Trophoblast cell (in vitro differentiated cells and primary cell): ENCODE data around the gene CCT3.

Experiments used
- DNase-seq, 2 donors: peaks; one replicate each; pipeline ENCODE4 v3.0.0-alpha.2; 2016
- H2AFZ ChIP-seq: 2 replicates; pipeline ENCODE4 v1.6.1; 2013; ENCODE audit warnings: low read length, moderate library complexity, mild to moderate bottlenecking; ENCODE audit not compliant: insufficient read depth, poor library complexity
- H2AK5ac ChIP-seq: 2 replicates; pipeline ENCODE4 v1.6.1; 2013; ENCODE audit warnings: mild to moderate bottlenecking, low read length
- H2BK120ac ChIP-seq: 2 replicates; pipeline ENCODE4 v1.6.1; 2013; ENCODE audit warnings: low read length, mild to moderate bottlenecking, moderate library complexity; ENCODE audit not compliant: insufficient read depth, poor library complexity
- H2BK12ac ChIP-seq: 2 replicates; pipeline ENCODE4 v1.6.1; 2013; ENCODE audit warnings: mild to moderate bottlenecking, low read length, moderate library complexity
- H2BK5ac ChIP-seq: 2 replicates; pipeline ENCODE4 v1.6.1; 2013; ENCODE audit warnings: low read length, low read depth, moderate library complexity, mild to moderate bottlenecking; ENCODE audit not compliant: poor library complexity
- H3K14ac ChIP-seq: 2 replicates; pipeline ENCODE4 v1.6.1; 2013; ENCODE audit warnings: mild to moderate bottlenecking, low read length
- H3K18ac ChIP-seq: 2 replicates; pipeline ENCODE4 v1.6.1; 2013; ENCODE audit warnings: mild to moderate bottlenecking, low read length
- H3K23ac ChIP-seq: 2 replicates; pipeline ENCODE4 v1.6.1; 2013; ENCODE audit warnings: low read length
- H3K27ac ChIP-seq: 2 replicates; pipeline ENCODE4 v1.5.1; 2013; ENCODE audit warnings: low read depth, mild to moderate bottlenecking, inconsistent platforms, low read length, moderate library complexity
- H3K27me3 ChIP-seq: 2 replicates; pipeline ENCODE4 v1.6.1; 2013; ENCODE audit warnings: inconsistent platforms, mild to moderate bottlenecking, low read length, moderate library complexity; ENCODE audit not compliant: insufficient read depth
- H3K36me3 ChIP-seq, 2 experiments: 1 replicate in 1 of 2; 2 replicates in 1 of 2; pipeline ENCODE4 v1.6.1; 2013; ENCODE audit warnings: low read length in 2 of 2, mild to moderate bottlenecking in 2 of 2, moderate library complexity in 1 of 2; ENCODE audit not compliant: insufficient read depth in 2 of 2, control insufficient read depth in 1 of 2
- H3K4ac ChIP-seq: 2 replicates; pipeline ENCODE4 v1.6.1; 2013; ENCODE audit warnings: low read depth, mild to moderate bottlenecking, low read length, moderate library complexity
- H3K4me1 ChIP-seq, 2 experiments: 1 replicate in 1 of 2; 2 replicates in 1 of 2; pipeline ENCODE4 v1.6.1; 2013; ENCODE audit warnings: low read length in 2 of 2, mild to moderate bottlenecking in 2 of 2, moderate library complexity in 1 of 2; ENCODE audit not compliant: insufficient read depth in 2 of 2, control insufficient read depth in 1 of 2
- H3K4me2 ChIP-seq: 2 replicates; pipeline ENCODE4 v1.6.1; 2013; ENCODE audit warnings: inconsistent platforms, mild to moderate bottlenecking, low read length, moderate library complexity
- H3K4me3 ChIP-seq: 2 replicates; pipeline ENCODE4 v1.5.1; 2013; ENCODE audit warnings: mild to moderate bottlenecking, low read depth, low read length, inconsistent platforms
- H3K79me1 ChIP-seq: one replicate; pipeline ENCODE4 v1.6.1; 2013; ENCODE audit warnings: low read length
- H3K79me2 ChIP-seq: 2 replicates; pipeline ENCODE4 v1.6.1; 2013; ENCODE audit warnings: low read length, mild to moderate bottlenecking; ENCODE audit not compliant: control insufficient read depth, insufficient read depth, poor library complexity
- H3K9ac ChIP-seq: 2 replicates; pipeline ENCODE4 v1.6.1; 2013; ENCODE audit warnings: mild to moderate bottlenecking, low read length
- H3K9me3 ChIP-seq: 2 replicates; pipeline ENCODE4 v1.6.1; 2013; ENCODE audit warnings: low read depth, mild to moderate bottlenecking, control low read depth, inconsistent platforms, low read length; ENCODE audit not compliant: insufficient read depth
- H4K12ac ChIP-seq: 2 replicates; pipeline ENCODE4 v1.6.1; 2013; ENCODE audit warnings: low read depth, mild to moderate bottlenecking, low read length, moderate library complexity
- H4K8ac ChIP-seq: 2 replicates; pipeline ENCODE4 v1.6.1; 2013; ENCODE audit warnings: low read depth, mild to moderate bottlenecking, low read length, moderate library complexity
- H4K91ac ChIP-seq: one replicate; pipeline ENCODE4 v1.6.1; 2013; ENCODE audit warnings: low read depth, mild to moderate bottlenecking, low read length, moderate library complexity
- WGBS: extraction: QIAGEN DNeasy Blood & Tissue Kit; methylation state at CpG from one replicate; pipeline ENCODE4 v1.1.7; 2013; ENCODE audit warnings: missing lambda C conversion rate; ENCODE audit not compliant: insufficient read length, insufficient coverage; ENCODE audit errors: extremely low coverage; 5-methylcytosine and 5-hydroxymethylcytosine counted together

CCT3 gene

DNA sequence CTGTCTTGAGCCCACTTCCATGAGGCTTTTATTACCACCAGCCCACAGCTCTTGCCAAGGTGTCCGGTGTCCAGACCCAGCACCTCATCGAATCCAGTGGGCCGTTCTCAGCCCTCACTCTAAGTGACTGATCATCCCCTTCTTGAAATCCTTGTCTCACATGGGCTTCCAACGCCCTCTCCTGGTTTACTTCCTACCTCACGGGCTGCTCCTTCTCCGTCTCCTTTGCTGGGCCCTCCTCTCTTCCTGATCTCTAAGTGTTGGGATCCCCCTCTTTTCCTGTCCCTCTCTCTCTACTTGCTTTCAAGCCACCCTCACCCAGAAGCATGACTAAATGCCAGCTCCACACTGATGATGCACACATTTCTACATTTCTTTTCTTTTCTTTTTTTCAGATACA, 21.9 kb upstream of the CCT3 start:
- no peak overlapping the region for H3K27ac ChIP-seq
- peak in 1 of 2 donors; percentile 18 for DNase-seq
- no peak overlapping the region for H3K23ac ChIP-seq
- H3K79me2 ChIP-seq: no peaks in the 10 kb centered on the region
- H3K4me1 ChIP-seq: peaks cover 2 to 5% of the 10 kb centered on the region in 2 experiments
- peaks cover 3% of the 10 kb centered on the region for H3K9me3 ChIP-seq
- no peak overlapping the region for H3K4me2 ChIP-seq
- H3K4ac ChIP-seq: no peak overlapping the region
- H4K8ac ChIP-seq: no peak overlapping the region
- no peaks in the 10 kb centered on the region for H3K27me3 ChIP-seq
- no peak overlapping the region for H2AK5ac ChIP-seq
- H3K18ac ChIP-seq: no peak overlapping the region
- H3K14ac ChIP-seq: no peak overlapping the region
- no CpG with 5 or more reads among the region's 6 CpGs for WGBS
- no peaks in the 10 kb centered on the region for H3K36me3 ChIP-seq
- H2BK12ac ChIP-seq: no peak overlapping the region
- H2BK5ac ChIP-seq: no peak overlapping the region
- H3K9ac ChIP-seq: no peak overlapping the region
- H4K91ac ChIP-seq: no peak overlapping the region
- H2BK120ac ChIP-seq: no peak overlapping the region
- no peak overlapping the region for H3K4me3 ChIP-seq
- H3K79me1 ChIP-seq: peaks cover 2% of the 10 kb centered on the region
- no peak overlapping the region for H2AFZ ChIP-seq
- H4K12ac ChIP-seq: no peak overlapping the region

- Histone ChIP-seq H3K27me3 (no peaks in the 10 kb centered on the region), H3K27ac (no peak overlapping the region), H3K23ac (no peak overlapping the region), H3K9me3 (no peaks in the 10 kb centered on the region), H3K4me2 (no peak overlapping the region), H3K4ac (no peak overlapping the region), H3K4me1 (peaks cover 2 to 5% of the 10 kb centered on the region in 2 experiments), H3K18ac (no peak overlapping the region), H2AK5ac (no peak overlapping the region), H3K9ac (no peak overlapping the region), H3K4me3 (no peak overlapping the region), H2BK120ac (no peak overlapping the region), H4K8ac (no peak overlapping the region), H4K91ac (no peak overlapping the region), H3K79me2 (no peaks in the 10 kb centered on the region), H4K12ac (no peak overlapping the region), H2BK12ac (no peak overlapping the region), H3K36me3 (no peaks in the 10 kb centered on the region), H3K79me1 (peaks cover 2% of the 10 kb centered on the region), H2BK5ac (no peak overlapping the region), H3K14ac (no peak overlapping the region), H2AFZ (no peak overlapping the region)
- no CpG with 5 or more reads among the region's 3 CpGs for WGBS
- DNase-seq: no peak
These were observed 21.2 kb upstream of the CCT3 start for GRCh38 chr1:156359249-156359648.

GRCh38 chr1:156358641-156359040, 20.5 kb upstream of the CCT3 start:
- no peak overlapping the region for H4K12ac ChIP-seq
- H2BK12ac ChIP-seq: no peak overlapping the region
- H2AFZ ChIP-seq: no peak overlapping the region
- peaks cover 2% of the 10 kb centered on the region for H3K79me1 ChIP-seq
- no peak overlapping the region for H3K9ac ChIP-seq
- H3K4me2 ChIP-seq: no peak overlapping the region
- no peak overlapping the region for H3K18ac ChIP-seq
- no peak overlapping the region for H3K14ac ChIP-seq
- no peaks in the 10 kb centered on the region for H3K9me3 ChIP-seq
- H4K91ac ChIP-seq: no peak overlapping the region
- DNase-seq: no peak
- H4K8ac ChIP-seq: no peak overlapping the region
- no CpG with 5 or more reads among the region's 1 CpG for WGBS
- no peak overlapping the region for H3K4ac ChIP-seq
- H3K4me1 ChIP-seq: peaks cover 2 to 5% of the 10 kb centered on the region in 2 experiments
- no peak overlapping the region for H2AK5ac ChIP-seq
- H3K27ac ChIP-seq: no peak overlapping the region
- H3K27me3 ChIP-seq: no peaks in the 10 kb centered on the region
- no peak overlapping the region for H2BK5ac ChIP-seq
- H3K36me3 ChIP-seq: no peaks in the 10 kb centered on the region
- H3K4me3 ChIP-seq: no peak overlapping the region
- H2BK120ac ChIP-seq: no peak overlapping the region
- no peaks in the 10 kb centered on the region for H3K79me2 ChIP-seq
- H3K23ac ChIP-seq: no peak overlapping the region

DNA sequence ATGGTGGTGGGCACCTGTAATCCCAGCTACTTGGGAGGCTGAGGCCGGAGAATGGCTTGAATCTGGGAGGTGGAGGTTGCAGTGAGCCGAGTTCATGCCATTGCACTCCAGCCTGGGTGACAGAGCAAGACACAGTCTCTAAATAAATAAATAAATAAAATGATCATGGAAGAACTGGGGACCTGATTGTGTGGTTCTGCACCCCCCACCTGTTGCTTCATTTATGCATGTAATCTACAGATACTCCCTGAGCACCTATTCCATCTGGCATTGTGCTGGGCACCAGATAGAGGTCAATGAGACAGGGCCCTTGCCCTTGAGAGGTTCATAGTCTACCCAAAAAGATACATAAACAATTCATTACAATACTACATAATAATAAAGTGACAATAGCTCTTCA, 19.9 kb upstream of the CCT3 start:
- Histone ChIP-seq H3K79me2 (no peaks in the 10 kb centered on the region), H3K18ac (no peak overlapping the region), H2BK5ac (no peak overlapping the region), H4K12ac (no peak overlapping the region), H2BK12ac (no peak overlapping the region), H4K91ac (no peak overlapping the region), H3K14ac (no peak overlapping the region), H4K8ac (no peak overlapping the region), H3K79me1 (peaks cover 2% of the 10 kb centered on the region), H3K4me3 (no peak overlapping the region), H2BK120ac (no peak overlapping the region), H3K9me3 (no peaks in the 10 kb centered on the region), H3K9ac (no peak overlapping the region), H2AK5ac (no peak overlapping the region), H3K4ac (no peak overlapping the region), H3K27ac (no peak overlapping the region), H3K36me3 (no peaks in the 10 kb centered on the region), H2AFZ (no peak overlapping the region), H3K27me3 (no peaks in the 10 kb centered on the region), H3K23ac (no peak overlapping the region), H3K4me2 (no peak overlapping the region), H3K4me1 (peaks cover 2 to 5% of the 10 kb centered on the region in 2 experiments)
- WGBS: no CpG with 5 or more reads among the region's 2 CpGs
- no peak for DNase-seq
